ENCODE data around the gene FAM120B.

FAM120B gene

DNA sequence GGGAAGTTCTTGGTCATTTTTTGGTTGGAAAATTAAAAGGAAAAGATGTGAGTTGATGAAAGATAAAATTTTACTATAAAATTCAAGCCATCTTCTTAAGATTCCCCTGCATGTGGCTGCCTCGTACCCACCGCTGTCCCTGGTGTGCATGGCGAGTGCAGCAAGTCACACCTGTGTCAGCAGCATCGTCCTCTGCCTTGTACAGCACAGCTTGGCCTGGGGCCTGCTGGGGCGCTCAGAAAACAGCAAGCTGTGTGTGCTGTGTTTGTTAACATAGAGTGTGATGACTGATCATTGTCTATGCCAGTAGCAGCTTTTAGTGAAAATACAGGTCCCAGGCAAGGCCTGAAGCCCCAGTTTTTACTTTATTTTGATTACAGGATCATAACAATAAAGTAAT is 56.7 kb downstream of the FAM120B start:
- DNase-seq = no peak

DNA sequence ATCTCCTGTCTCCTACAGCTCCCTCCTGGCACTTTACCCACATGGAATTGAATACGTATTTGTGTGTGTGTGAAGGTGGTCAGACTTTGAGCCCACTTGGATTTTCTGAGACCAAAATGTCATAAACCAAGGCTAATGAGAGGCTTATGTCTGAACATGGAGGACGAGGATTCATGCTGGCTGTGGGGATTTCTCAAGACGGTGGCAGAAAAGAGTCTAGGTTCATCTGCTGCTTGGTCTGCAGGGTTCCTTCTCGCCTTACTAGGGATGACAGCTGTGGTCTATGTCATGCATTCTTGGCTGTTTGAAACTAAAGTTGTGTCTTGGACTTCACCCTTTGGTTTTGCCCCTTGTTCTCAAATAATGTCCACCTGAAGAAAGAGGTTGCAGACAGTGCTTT is 58.6 kb downstream of the FAM120B start:
- no peak for DNase-seq

DNA sequence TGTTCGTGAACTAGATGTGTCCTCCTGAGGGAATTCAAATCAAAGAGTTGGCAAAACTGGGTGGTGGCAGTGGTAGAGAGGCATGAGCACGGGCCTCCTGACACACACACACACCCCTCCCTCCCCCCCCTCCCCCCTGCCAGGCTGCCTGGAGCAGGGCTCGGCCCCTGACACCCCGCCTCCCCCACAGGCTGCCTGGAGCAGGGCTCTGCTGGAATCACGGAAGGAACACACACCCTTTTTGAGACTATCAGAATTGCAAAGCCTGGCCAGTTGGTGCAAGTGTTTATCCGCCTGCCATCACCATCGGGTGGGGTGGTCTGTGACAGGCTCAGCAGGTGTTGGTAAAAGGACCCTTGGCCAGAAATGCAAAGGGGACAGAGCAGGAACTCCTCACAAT is 59.0 kb downstream of the FAM120B start:
- DNase-seq = no peak

DNA sequence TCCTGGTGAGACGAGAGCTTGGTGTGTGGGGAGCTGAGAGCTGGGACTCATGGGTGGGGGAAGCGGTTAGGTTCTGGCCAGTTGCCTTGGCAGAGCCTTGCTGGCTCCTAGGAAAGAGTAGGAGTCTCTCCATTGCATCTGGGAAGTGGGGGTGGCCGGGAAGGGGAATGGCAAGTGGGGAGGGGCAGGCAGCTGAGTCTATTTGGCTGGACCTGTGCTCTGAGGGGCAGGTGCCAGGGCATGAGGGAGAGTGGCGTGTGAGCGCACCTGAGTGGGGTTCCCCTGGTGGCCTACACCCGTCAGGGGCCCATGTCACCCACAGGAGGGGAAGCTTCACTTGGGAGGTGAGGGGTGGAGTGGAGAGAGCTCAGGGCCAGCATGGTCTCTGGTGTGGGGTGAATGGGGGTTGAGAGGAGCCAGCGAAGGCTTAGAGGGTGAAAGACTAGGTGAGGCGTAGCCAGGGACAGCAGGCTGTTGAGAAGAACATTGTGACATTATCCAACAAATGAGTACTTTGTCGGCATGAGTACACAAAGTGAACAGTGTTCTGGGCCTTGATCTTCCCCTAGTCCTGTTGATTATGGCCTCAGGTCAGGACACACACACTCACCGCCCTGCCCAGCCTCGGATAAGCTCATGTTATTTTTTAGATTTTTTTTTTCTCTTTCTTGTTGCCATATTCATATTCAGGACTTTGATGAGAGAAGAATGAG is 59.8 kb downstream of the FAM120B start:
- DNase-seq = no peak

DNA sequence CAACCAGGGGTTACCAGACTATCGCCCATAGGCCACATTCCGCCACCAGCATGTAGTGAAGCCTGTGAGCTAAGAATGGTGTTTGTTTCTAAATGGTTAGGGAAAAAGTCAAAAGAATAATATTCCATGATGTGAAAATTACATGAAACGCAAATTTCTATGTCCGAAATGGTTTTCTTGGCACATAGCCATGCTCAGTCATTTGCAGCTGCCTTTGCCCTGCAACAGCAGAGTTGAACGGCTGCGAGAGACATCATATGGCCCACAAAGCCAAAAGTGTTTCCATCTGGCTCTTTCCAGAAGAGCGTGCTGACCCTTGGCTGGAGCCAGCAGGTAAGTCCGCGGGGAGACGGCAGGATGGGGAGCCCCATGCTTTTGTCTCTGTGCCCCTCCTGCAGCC is 60.7 kb downstream of the FAM120B start:
- DNase-seq = no peak

DNA sequence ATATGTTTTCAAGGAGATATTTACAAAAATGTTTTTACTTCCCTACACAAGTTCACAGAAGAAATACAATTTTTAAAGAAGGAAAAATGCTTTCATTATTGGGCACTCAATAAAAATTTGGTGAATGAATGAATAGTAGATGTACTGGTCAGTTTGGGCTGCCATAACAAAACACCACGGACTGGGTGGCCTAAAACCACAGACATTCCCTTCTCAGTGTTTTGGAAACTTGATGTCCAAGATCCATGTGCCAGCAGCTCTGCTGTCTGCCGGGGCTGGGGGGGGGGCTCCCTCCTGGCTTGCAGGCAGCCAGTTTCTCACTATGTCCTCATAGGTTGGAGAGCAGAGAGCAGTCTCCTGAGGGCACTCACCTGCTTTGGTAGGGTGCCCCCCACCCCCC is 62.0 kb downstream of the FAM120B start:
- no peak for DNase-seq

DNA sequence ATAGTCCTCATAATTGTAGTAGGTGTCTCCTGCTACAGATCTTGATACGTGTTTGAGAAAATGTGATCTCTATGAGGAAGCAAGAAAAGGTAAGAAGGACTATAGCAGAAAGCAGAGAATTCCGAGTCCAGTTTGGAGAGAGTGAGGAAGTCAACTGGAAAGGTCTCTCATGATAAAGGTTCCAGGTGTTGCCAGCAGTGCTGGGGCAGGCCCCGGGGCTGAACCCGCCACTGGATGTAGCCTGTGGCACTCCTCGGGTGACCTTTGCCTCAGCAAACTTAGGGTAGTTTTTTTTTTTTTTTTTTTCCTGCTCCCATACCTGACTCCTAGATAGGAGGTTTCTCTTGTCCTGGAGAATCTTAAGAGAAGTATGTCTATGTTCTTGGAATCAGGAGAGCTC is 62.8 kb downstream of the FAM120B start:
- no peak for DNase-seq

DNA sequence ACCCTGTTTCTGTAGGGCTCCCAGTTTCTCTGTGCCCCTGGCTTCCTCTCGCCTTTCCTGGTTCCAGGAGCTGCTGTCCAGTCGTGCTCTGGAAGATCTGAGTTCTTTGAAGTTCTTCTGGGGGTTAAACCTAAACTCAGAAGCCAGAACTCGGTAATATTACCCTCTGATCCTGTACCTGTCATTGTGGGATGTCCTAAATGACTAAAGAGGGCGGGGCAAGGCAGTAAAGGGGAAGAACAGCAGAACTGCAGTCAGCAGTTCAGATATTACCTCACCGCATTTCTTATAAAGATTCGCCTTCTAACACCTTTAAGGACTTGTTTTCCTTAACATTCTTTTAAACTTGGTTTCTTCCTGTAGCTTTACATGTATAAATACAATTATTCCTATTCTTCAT is 63.9 kb downstream of the FAM120B start:
- no peak for DNase-seq

DNA sequence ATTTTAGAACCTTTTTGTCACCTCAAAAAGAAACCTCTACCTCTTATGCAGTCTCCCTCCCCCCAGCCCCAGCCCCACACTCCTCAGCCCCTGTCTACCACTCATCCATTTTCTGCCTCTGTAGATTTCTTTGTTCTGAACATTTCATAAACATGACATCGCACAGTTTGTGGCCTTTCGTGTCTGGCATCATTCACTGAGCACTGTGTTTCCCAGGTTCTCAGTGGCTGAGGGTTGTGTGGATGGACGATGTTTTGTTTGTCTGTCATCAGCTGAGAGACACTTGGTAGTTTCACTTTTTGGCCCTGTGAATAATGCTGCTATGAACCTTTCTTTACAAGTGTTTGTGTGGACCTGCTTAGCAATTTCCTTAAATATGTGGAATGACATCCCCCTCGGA is 64.5 kb downstream of the FAM120B start:
- DNase-seq = no peak

DNA sequence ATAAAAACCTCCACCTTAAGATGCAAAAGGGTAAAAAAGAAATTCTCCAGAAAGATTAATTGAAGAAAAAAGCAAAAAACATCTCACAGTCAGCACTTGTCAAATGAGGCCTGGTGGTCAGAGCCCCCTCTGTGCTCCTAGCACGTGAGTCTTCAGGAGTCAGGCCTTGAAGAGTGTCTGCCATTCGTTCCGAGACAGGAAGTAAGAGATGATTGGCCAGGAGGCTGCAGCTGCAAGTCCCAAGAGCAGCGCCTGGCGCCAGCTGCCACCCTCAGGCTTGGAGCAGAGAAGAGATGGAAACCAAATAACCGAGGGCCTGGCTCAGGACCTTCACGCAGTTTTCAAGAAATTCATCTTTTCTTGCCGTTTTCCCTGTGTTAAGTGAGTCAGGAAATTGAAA is 65.0 kb downstream of the FAM120B start:
- no peak for DNase-seq

DNA sequence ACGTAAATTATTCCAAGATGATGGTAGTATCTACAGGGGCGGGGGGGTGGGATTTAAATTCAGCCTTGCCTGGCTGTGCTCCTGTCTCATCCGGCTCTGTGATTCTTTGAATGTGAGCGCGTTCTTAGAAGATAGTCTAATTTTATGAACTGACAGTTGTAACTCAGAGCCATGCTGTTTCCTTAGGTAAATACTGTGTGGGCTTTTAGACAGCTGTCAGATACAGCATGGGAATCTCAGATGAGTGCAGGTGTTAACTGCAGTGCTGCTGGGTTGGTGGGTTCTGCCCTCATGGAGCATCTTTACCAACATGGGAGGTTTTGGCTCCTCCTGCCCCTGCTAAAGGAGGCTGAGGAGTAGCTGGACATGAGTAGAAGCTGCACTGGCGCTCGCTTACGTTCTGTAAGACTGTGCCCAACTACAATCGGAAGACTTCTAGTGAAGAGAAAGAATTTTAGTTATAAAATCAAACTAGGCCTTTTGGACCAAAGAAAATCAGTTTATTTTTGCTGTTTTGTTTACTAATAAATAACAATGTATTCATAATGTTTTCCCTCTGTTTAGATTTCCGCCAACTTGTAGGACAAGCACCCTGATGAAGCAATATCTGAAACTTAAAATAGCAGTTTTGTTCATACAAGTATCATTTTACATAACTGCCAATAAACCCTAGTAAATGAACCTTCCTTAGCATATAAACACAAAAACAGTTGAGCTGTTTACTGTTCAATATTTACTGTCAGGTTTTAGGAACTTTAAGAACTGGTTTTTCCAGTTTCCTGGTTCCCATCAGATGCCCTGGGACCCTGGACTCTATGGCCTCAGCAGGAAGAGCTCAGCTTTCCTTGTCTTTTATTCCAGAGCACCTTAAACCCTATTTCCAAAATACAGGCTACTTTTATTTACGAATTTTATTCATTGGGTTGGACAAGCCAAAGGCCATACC is 66.1 kb downstream of the FAM120B start:
- DNase-seq = no peak

DNA sequence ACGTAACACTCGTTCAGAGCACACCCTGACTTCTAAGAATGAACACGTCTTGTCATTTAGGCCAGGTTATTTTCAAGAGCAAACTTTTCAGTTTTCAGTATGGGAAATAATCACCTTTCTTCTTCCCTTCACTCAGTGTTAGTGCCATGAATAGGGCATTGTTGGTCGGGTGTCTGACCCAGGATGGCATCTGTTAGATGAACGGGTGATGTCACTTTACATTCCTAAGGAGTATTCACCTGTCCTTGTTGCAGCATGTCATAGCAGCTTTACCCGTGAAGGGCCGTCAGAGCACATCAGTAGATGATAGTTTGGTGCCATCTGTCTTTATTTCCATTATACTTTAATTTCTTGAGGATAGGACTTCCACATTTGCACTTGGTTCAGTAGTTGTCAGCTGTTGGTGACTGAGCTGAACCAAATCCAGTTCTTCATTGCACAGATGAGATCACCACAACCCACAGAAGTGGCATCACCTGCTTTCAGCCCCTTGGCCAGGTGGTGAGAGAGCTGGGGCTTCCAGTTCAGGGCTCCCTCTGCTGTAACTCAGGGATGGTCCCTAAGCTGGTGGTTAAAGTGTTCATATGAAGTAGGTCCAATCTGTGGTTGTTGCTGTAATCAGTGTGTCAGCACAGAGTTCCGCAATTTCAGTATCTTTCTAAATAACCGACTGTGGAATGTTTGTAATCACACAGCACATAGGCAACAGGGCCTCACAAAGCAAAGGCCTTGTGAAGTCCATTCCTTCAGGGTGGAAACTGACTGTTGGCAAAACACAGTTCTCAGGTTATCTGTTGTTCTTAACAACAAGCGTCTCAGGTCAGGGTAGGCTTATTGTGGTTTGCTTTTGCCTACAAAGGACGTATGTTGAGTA is 68.2 kb downstream of the FAM120B start:
- DNase-seq = no peak

DNA sequence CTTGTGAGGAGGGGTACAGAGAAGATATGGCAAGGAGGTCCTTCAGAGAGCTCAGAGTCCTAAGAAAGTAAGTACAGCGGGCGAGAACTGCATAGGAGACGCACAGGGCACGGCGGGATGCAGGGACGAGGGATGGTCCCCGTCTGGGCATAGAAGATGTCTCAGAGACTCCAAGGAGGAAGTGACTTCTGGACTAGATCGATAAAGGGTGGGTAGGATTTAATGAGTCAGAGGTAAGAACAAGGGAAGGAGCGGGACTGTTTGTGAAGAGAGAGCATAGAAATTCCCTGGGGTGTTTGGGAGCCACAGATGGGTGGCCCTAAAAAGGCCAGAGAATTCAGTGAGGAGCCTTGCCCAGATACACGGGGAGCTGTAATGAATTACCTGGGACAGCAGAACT is 69.1 kb downstream of the FAM120B start:
- DNase-seq = no peak

DNA sequence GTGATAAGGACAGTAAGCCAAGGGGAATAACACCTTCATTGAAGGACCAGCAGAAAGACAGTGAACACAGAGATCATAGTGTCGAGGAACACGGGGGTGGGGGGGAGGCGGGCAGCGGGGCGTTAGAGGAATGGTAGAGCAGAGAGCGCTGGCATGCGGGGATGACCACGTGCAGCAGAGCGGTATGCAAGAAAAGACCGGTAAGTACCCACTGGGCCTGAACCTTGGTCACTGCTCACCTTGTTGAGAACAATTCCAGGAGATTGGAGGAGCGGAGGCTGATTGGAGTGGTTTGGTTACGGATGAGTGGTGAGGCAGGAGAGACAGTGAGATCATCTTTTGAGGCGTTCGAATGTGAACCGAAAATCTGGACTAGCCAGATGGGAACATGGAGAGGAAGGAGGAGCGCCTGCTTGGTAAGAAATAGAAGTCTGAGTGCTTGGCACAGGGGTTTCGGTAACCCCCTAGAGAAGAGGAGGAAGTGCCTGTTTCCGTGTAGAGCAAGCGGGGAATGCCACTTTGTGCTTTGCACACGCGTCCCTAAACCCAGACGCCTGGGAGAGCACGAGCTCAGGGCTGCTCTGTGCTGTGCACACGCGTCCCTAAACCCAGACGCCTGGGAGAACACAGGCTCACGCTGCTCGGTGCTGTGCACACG is 70.0 kb downstream of the FAM120B start:
- DNase-seq = no peak

DNA sequence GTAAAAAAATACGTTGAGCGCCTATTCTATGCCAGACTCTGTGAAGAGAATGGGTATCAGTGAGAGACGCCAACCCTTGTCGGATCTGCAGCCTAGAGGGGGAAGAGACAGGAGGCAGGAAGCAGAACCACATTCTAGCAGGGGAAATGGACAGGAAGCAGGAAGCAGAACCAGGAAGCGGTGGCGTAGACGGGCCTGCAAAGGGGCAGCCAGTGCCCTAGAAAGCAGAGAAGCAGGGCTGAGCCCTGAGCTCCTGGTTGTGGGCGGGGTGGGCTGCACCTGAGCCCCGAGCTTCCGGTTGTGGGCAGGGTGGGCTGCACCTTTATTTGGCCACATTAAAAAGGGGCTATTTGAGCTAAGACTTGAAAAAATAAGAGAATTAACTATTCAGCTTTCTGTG is 71.9 kb downstream of the FAM120B start:
- DNase-seq = no peak

DNA sequence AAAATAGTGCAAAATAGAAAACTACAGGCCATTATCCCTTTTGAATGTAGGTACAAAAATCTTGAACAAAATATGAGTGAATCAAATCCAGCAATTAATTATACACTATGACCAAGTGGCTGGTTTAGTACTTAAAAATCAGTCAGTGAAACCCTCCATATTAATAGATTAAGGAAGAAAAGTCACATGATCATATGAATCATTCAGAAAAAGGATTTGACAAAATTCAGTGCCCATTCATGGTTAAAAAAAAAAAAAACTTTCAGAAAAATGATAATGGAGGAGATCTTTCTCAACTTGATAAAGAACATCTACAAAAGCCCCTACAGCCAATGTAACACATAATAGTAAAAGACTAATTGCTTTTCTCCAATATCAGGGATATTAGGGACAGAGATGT is 75.0 kb downstream of the FAM120B start:
- DNase-seq = no peak

DNA sequence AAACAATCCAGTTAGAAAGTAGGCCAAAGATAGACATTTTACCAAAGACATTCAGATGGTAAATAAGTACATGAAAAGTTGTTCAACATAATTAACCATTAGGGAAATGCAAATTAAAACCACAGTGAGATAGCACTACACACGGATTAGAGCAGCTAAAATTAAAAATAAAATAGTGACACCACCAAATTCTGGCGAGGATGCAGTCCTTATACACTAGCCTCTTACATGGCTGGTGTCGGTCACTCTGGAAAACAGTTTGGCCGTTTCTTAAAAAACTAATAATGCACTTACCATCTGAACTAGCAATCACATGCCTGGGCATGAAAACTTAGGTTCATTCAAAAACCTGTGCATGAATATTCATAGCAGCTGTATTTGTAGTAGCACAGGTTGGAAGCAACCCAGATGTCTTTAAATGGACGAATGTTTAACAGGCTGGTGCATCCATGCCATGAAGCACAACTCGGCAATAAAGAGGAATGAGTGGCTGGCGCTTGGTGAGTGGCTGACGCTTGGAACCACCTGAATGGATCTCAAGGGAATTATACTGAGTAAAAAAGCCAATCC is 77.0 kb downstream of the FAM120B start:
- no peak for DNase-seq

DNA sequence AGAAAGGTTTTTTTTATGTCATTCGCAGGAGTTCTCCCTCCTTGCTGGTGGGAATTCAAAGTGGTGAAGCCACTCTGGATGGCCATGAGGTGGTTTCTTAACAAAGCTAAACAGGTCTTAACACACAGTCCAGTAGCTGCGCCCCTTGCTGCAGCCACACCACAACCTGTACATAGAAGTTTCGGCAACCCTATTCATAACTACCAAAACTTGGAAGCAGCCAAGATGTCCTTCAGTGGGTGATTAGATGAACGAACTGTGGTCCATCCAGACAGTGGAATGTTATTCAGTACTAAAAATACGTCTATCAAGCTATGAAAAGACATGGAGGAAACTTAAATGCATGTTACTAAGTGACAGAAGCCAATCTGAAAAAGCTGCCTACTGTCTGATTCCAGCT is 78.9 kb downstream of the FAM120B start:
- DNase-seq = no peak

DNA sequence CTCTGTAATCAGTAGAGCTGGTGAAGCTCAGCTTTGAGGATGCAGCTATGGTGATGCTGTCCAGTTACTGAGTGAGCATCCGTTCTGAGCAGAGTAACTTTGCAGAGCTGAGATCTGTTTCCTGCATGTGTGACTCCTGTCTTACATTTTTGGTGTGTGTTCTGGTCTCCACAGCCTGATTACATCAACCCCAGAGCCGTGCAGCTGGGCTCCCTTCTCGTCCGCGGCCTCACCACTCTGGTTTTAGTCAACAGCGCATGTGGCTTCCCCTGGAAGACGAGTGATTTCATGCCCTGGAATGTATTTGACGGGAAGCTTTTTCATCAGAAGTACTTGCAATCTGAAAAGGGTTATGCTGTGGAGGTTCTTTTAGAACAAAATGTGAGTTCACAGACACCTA is 81.6 kb downstream of the FAM120B start:
- DNase-seq = no peak

DNA sequence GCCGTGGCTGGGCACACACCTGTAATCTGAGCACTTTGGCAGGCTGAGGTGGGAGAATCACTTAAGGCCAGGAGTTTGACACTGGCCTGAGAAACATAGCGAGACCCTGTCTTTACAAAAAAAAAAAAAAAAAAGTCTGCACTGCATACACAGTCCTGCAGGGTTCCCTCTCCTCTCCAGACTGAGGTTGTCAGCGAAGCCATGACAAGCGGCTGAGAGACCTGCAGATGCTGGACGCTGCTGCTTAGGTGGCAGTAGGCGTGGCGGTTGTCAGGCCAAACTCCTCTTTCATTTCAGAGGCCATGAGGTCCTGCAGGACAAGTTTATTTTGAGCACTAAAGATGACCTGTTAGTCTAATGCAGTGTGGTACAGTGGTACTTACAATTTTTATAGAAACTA is 86.5 kb downstream of the FAM120B start:
- no peak for DNase-seq

DNA sequence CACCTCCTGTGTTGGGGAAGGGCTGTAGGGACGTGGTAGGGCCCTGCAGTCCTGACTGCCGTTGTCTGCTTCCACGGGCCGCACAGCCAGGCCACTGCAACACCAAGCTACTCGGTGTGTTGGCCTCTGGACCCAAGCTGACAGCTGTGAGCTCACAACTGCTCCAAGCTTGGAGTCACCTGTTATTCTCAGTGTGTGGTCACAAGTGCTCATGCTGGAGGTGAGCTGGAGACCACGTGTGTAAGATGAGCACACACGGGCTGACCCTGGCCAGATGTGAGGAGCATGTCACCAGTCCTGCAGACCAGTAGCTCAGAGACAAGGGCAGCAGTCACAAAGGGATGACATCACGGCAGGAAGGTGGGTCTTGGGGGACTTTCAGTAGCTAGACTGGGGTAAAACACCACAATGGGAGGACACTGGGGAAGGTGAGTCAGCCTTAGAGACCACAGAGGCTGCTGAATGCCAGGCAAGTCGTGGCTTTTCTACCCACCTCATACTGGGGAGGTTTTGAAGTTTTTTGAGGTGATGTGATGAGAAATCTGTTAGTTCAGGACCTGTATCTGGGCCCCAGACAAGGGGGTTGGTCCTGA is 87.3 kb downstream of the FAM120B start:
- no peak for DNase-seq

DNA sequence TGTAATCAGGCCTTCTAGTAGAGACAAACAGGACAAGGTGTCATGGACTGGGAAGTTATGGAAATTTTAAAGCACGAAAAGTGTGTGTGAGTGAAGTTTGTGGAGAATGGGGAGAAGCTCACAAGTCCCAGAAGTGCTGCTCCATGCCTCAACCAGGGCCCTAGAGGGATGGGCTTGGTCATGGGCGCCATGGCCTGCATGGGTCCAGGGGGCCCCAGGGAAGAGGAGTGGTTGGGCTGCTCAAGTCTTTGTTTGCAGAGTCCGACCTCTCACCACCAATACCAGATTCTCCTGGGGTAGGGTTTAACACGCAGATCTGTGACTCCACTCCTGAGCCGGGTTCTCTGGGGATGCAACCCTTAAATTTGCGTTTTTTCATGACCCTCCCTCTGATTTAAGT is 88.4 kb downstream of the FAM120B start:
- no peak for DNase-seq

Data from activated CD4-positive, alpha-beta T cell treated with anti-CD3 and anti-CD28 coated beads, Interleukin-2, amount 50 U/mL, for 1 hour (primary cell).